GM18519 (cell line): ENCODE data around the gene FDXR.

Experiments used
- ATAC-seq: cut with Tn5 transposase; IDR thresholded peaks from one replicate; pipeline ENCODE4 v1.9.1; 2021; ENCODE audit warnings: mild to moderate bottlenecking, moderate library complexity; ENCODE audit not compliant: unreplicated experiment, low FRiP score

FDXR gene

GRCh38 chr17:74860872-74861661 lies 11.7 kb downstream of the FDXR start:
- ATAC-seq, result no peak

GRCh38 chr17:74860229-74860871 lies 12.4 kb downstream of the FDXR start:
- ATAC-seq, result no peak

- ATAC-seq, result no peak
These were observed 13.2 kb downstream of the FDXR start, which contains the start of gene GRIN2C for GRCh38 chr17:74859459-74860228. Gene GRIN2C, minus strand, starts transcription at chr17:74859885. Its CDS starts 4,793 bp downstream, at chr17:74855092.

- ATAC-seq, result no peak
These were observed 13.9 kb downstream of the FDXR start for GRCh38 chr17:74858672-74859458.

- no peak for ATAC-seq
These were observed 15.6 kb downstream of the FDXR start for GRCh38 chr17:74857191-74857590.

- no peak for ATAC-seq
These were observed 16.7 kb downstream of the FDXR start for GRCh38 chr17:74856112-74856511.

- ATAC-seq, result no peak
These were observed 17.5 kb downstream of the FDXR start for GRCh38 chr17:74855323-74855722.

GRCh38 chr17:74854792-74855191 lies 18.0 kb downstream of the FDXR start:
- ATAC-seq, result no peak

- no peak for ATAC-seq
These were observed 19.1 kb downstream of the FDXR start for GRCh38 chr17:74853669-74854068.

GRCh38 chr17:74853048-74853397 lies 19.8 kb downstream of the FDXR start:
- ATAC-seq, result no peak

- no peak for ATAC-seq
These were observed 20.4 kb downstream of the FDXR start for GRCh38 chr17:74852237-74853047.

- no peak for ATAC-seq
These were observed 21.1 kb downstream of the FDXR start for GRCh38 chr17:74851612-74852236.

GRCh38 chr17:74850914-74851313 lies 21.9 kb downstream of the FDXR start:
- ATAC-seq, result no peak

- no peak for ATAC-seq
These were observed 22.5 kb downstream of the FDXR start for GRCh38 chr17:74850310-74850709.

GRCh38 chr17:74848656-74849399 lies 24.0 kb downstream of the FDXR start:
- no peak for ATAC-seq

GRCh38 chr17:74846621-74847020 lies 26.2 kb downstream of the FDXR start:
- ATAC-seq, result no peak

- ATAC-seq, result no peak
These were observed 29.5 kb downstream of the FDXR start for GRCh38 chr17:74843352-74843627.

- ATAC-seq, result no peak
These were observed 30.0 kb downstream of the FDXR start for GRCh38 chr17:74842599-74843351.
